Adipocyte (in vitro differentiated cells): ENCODE measurements around the gene NR4A2.

ENCODE experiments used
- DNase-seq: peaks from one replicate; pipeline ENCODE4 v3.0.0-alpha.2; 2015; ENCODE audit warnings: low read depth
- H3K27me3 ChIP-seq: replicated peaks from 2 replicates; pipeline ENCODE4 v1.7.0; 2013; ENCODE audit warnings: mild to moderate bottlenecking, low read length, moderate library complexity; ENCODE audit not compliant: control insufficient read depth, insufficient read depth
- H3K36me3 ChIP-seq: 2 replicates; pipeline ENCODE4 v1.7.0; 2013; ENCODE audit warnings: low read length, mild to moderate bottlenecking, moderate library complexity; ENCODE audit not compliant: control insufficient read depth, insufficient read depth, severe bottlenecking
- H3K4me1 ChIP-seq: 2 replicates; pipeline ENCODE4 v1.7.0; 2013; ENCODE audit warnings: mild to moderate bottlenecking, low read length, moderate library complexity; ENCODE audit not compliant: control insufficient read depth, insufficient read depth
- H3K4me3 ChIP-seq: 2 replicates; pipeline ENCODE4 v1.7.0; 2013; ENCODE audit warnings: mild to moderate bottlenecking, low read length, moderate library complexity
- H3K9ac ChIP-seq: 2 replicates; pipeline ENCODE4 v1.7.0; 2013; ENCODE audit warnings: mild to moderate bottlenecking, low read length, moderate library complexity
- H3K9me3 ChIP-seq: 2 replicates; pipeline ENCODE4 v1.7.0; 2013; ENCODE audit warnings: mild to moderate bottlenecking, low read length, moderate library complexity; ENCODE audit not compliant: control insufficient read depth

NR4A2 gene

DNA sequence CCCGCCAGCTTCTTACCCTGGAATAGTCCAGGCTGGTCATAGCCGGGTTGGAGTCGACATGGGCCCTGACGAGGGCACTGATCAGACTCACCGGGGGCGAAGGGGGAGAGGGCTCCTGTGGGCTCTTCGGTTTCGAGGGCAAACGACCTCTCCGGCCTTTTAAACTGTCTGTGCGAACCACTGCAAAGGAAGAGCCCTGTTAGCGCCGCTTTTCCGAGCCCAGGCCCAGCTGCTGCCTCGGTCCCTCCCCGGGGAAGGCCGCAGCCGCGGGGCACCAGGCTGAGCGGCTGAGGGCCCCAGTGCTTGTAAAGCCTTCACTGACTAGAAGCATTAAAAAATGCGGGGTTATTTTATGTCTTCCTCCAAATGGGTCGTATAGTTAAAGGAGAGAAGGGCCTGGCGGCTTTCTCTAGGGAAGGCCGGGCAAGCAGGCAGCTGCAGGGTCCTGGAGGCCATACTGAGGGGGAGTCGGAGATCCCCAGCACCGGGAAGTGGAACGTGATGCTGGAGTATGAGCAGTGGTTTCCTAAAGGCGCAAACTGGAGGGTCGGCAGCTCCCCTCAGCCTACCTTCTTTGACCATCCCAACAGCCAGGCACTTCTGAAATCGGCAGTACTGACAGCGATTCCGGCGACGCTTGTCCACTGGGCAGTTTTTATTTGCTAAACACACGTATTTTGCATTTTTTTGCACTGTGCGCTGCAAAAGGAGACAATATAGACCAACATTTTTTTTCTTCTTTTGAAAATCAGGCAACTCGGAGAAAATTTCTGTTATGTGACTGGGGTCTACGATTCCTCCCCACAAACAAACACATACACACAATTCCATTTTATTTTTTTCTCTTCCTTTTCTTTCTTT lies 4.5 kb downstream of the NR4A2 start:
- Histone ChIP-seq H3K4me3 (no peak overlapping the region), H3K36me3 (no peaks in the 10 kb centered on the region), H3K27me3 (peaks cover 3% of the 10 kb centered on the region), H3K4me1 (peaks cover 14% of the 10 kb centered on the region), H3K9ac (no peak overlapping the region), H3K9me3 (no peaks in the 10 kb centered on the region)
- no peak for DNase-seq

DNA sequence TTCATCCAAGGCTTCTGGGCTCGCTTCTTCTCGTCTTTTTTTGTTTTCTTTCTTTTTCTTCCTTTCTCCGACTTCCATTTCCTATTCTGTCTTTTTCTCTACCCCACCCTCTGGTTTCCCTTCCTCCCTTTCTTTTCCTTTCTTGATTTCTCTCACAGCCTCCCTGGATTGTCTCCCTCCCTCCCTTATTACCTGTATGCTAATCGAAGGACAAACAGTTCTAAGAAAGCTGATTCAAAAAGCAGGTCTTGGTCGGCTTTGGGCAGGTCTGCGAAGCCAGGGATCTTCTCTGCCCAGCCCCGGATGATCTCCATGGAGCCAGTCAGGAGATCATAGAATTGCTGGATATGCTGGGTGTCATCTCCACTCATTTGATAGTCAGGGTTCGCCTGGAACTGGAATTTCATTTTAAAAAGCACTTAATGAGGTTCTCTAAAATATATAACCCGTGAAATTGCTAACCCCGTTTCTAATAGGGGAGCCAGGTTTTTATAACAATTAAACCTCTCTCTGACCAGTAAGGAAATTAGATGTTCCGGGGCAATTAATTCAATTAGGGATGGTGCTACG lies 5.9 kb downstream of the NR4A2 start:
- no peaks in the 10 kb centered on the region for H3K36me3 ChIP-seq
- H3K9me3 ChIP-seq, result peaks cover 6% of the 10 kb centered on the region
- H3K9ac ChIP-seq, result no peak overlapping the region
- H3K27me3 ChIP-seq, result peaks cover 18% of the 10 kb centered on the region
- no peak overlapping the region for H3K4me3 ChIP-seq
- no peak for DNase-seq
- H3K4me1 ChIP-seq, result peaks cover 9% of the 10 kb centered on the region

DNA sequence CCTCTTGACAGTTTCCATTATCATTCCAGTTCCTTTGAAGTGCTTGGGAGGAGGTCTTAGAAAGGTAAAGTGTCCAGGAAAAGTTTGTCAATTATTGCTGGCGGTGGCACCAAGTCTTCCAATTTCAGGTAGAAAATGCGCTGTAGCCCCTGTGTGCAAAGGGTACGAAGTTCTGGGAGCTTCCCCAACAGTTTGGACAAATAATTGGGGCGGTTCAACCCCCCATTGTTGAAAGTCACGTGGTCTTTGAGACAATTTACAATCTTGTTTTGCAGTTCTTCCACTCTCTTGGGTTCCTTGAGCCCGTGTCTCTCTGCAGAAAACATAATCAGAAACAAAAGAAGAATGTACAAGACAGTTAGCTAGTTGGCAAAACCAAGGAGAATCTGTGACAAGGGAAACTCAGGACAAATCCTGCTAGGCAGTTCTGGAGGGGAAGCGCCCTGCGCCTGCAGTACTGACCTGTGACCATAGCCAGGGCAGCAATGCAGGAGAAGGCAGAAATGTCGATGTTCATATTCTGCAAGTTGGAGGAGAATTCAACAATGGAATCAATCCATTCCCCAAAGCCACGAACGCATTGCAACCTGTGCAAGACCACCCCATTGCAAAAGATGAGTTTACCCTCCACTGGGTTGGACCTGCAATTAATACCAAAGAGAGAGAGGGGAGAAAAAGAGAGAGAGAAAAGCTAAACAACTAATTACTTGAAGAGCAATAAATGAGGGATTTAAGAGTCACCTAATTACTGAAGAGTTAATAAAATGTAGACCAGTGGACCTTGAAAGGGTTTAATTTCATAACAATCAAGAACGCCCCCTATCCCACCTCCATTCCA lies 6.6 kb downstream of the NR4A2 start:
- Histone ChIP-seq H3K4me1 (peaks cover 12% of the 10 kb centered on the region), H3K9me3 (peaks cover 6% of the 10 kb centered on the region), H3K4me3 (no peak overlapping the region), H3K27me3 (peaks cover 25% of the 10 kb centered on the region), H3K36me3 (no peaks in the 10 kb centered on the region), H3K9ac (no peak overlapping the region)
- no peak for DNase-seq

DNA sequence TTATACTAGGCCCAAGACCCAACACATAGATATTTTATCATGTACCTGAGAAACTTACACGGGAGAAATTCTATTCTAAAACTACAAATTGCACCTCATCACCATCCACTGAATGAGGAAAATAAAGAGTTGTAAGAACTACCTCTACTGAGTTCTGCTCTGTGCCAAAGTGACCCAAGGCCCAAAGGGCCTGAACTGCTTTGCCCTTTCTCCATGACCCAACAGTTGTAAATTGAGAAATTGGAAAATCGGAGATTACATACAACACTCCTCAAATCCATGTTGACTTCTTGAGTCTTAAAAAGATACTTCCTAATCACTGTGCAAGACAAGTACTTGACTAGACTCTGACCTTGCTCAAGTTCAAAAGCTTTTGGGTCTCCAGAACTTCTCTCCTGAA lies 8.8 kb downstream of the NR4A2 start:
- peaks cover 27% of the 10 kb centered on the region for H3K27me3 ChIP-seq
- no peak overlapping the region for H3K4me3 ChIP-seq
- no peaks in the 10 kb centered on the region for H3K36me3 ChIP-seq
- H3K4me1 ChIP-seq, result peaks cover 15% of the 10 kb centered on the region
- H3K9me3 ChIP-seq, result peaks cover 6% of the 10 kb centered on the region
- H3K9ac ChIP-seq, result no peak overlapping the region
- DNase-seq, result no peak

- Histone ChIP-seq H3K9me3 (peaks cover 6% of the 10 kb centered on the region), H3K4me1 (peaks cover 15% of the 10 kb centered on the region), H3K36me3 (no peaks in the 10 kb centered on the region), H3K27me3 (peaks cover 27% of the 10 kb centered on the region), H3K4me3 (peak overlapping the region; percentile 46), H3K9ac (no peak overlapping the region)
- no peak for DNase-seq
Measured at GRCh38 chr2:156322686-156323231, 9.8 kb downstream of the NR4A2 start.

DNA sequence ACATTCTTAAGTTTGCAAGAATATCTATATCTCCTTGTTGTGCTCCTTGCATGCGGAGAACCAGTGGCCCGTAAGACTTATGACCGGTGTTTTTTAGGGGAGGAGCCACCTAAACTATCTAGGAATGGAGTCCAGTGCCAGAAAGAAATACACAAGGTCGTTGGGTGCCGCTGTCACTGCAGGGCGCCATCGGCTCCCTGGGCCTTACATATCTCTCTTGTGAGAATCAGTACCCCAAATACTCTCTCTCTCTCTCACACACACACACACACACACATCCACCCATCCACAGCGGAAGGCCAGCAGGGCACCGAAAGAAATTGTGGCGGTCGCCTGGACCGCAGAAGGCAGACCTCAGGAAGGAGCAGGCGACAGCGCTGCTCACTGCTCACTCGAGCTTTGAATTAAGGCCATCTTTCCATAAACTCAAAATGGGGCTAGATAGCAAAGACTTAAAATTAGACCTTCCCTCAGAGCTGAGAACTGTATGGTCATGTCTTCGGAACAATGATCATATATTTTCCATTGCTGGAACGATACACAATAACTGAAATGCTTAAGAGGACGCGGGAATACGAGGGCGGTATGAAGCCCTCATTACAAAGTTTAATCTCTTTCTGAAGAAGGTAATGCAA lies 10.4 kb downstream of the NR4A2 start:
- peaks cover 15% of the 10 kb centered on the region for H3K4me1 ChIP-seq
- H3K9me3 ChIP-seq, result peaks cover 6% of the 10 kb centered on the region
- H3K4me3 ChIP-seq, result peak overlapping the region; percentile 84
- no peaks in the 10 kb centered on the region for H3K36me3 ChIP-seq
- no peak for DNase-seq
- H3K27me3 ChIP-seq, result peaks cover 27% of the 10 kb centered on the region
- H3K9ac ChIP-seq, result no peak overlapping the region

DNA sequence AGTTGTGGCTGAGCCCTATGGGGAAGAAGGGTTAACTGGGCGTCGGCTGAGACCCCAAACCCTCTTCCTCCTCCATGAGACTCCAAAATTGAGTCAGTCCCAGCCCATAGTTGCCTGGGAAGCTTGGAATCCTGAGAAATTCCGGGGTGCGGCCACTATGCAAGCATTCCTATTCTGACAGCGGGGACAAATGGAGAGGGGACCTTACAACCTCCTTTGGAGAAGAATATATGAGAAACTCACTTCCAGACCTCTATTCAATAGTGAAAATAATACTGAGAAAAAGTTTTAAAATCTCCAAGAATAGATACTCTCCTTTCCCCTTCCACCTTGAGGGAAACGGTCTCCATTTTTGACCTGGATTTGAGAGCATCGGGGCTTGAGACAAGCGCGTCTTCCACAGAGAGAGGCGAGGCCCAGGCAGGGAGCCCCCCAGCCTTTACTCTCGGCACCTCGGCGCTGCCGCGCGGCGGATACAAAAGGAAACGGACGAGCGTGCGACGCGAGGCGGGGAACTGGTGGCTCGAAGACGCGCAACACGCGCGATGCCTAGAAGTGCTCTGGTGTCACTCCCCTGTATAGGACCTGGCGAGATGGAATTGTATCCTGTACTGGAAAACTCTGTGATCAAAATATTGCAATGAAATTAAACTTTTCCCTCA lies 11.1 kb downstream of the NR4A2 start:
- Histone ChIP-seq H3K4me3 (peak overlapping the region; percentile 84), H3K27me3 (peaks cover 27% of the 10 kb centered on the region), H3K36me3 (no peaks in the 10 kb centered on the region), H3K9me3 (peaks cover 6% of the 10 kb centered on the region), H3K9ac (no peak overlapping the region), H3K4me1 (peaks cover 15% of the 10 kb centered on the region)
- peak; percentile 71 for DNase-seq

- peaks cover 15% of the 10 kb centered on the region for H3K4me1 ChIP-seq
- peak; percentile 42 for DNase-seq
- no peaks in the 10 kb centered on the region for H3K36me3 ChIP-seq
- H3K9ac ChIP-seq, result peak overlapping the region; percentile 33
- peak overlapping the region; percentile 84 for H3K4me3 ChIP-seq
- peaks cover 27% of the 10 kb centered on the region for H3K27me3 ChIP-seq
- H3K9me3 ChIP-seq, result peaks cover 6% of the 10 kb centered on the region
Measured at GRCh38 chr2:156320486-156321098, 11.9 kb downstream of the NR4A2 start.

- Histone ChIP-seq H3K4me1 (peaks cover 15% of the 10 kb centered on the region), H3K4me3 (peak overlapping the region; percentile 84), H3K27me3 (peaks cover 27% of the 10 kb centered on the region), H3K36me3 (no peaks in the 10 kb centered on the region), H3K9me3 (peaks cover 6% of the 10 kb centered on the region), H3K9ac (peak overlapping the region; percentile 33)
- DNase-seq, result no peak
Measured at GRCh38 chr2:156319811-156320485, 12.6 kb downstream of the NR4A2 start.

DNA sequence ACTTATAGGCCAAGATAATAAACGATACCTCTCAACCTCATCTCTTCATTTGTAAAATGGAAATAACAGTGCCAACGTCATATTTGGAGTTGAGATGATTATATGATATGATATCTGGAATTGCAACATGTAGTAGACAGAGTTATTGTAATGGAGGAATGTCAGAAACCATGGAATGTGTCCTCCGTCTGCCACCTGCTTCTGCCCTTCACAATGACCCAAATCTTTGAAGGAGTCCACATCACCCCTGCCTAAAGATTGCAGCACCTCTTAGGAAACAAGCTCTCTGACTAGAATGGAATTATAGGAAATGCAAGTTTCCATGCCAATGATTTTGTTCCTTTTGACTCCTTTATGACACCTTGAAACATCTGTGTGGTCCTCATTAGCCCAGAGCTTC lies 14.9 kb downstream of the NR4A2 start:
- Histone ChIP-seq H3K36me3 (no peaks in the 10 kb centered on the region), H3K4me3 (no peak overlapping the region), H3K4me1 (peaks cover 15% of the 10 kb centered on the region), H3K9me3 (peaks cover 3% of the 10 kb centered on the region), H3K9ac (no peak overlapping the region), H3K27me3 (peaks cover 19% of the 10 kb centered on the region)
- DNase-seq, result no peak
